Thyroid gland (tissue), 4 donors: Measurements from ENCODE around the gene CHEK1. TPM values are rescaled to one million over a fixed set of nuclear protein-coding genes. Genes with fewer than 3 reads are reported as not detected.

Source experiments
- DNase-seq, 2 donors: peaks; one replicate each; pipeline ENCODE4 v3.0.0-alpha.2; 2019
- H3K27ac ChIP-seq, 3 donors: fragments of 200-600 bp; sonication (generic); 1 replicate in 2 of 3; 2 replicates in 1 of 3; pipeline ENCODE4 v1.5.1; 2016 to 2019; ENCODE audit warnings: mild to moderate bottlenecking in 1 of 3, moderate library complexity in 1 of 3
- H3K27me3 ChIP-seq: fragments of 200-600 bp; sonication (generic); one replicate; pipeline ENCODE4 v1.5.1; 2019
- H3K36me3 ChIP-seq, 2 donors: fragments of 200-600 bp; sonication (generic); one replicate each; pipeline ENCODE4 v1.5.1; 2016 to 2019
- H3K4me1 ChIP-seq, 2 donors: fragments of 200-600 bp; sonication (generic); one replicate each; pipeline ENCODE4 v1.5.1; 2017 to 2019
- H3K4me3 ChIP-seq, 3 donors: fragments of 200-600 bp; sonication (generic); replicated peaks in 1 of 3; 1 replicate in 2 of 3; 2 replicates in 1 of 3; pipeline ENCODE4 v1.5.1; 2016; ENCODE audit warnings: mild to moderate bottlenecking in 1 of 3
- H3K9me3 ChIP-seq: fragments of 200-600 bp; sonication (generic); one replicate; pipeline ENCODE4 v1.5.1; 2017
- POLR2A ChIP-seq, 2 donors: fragments of 450-650 bp; IDR thresholded peaks; one replicate each; pipeline ENCODE4 v1.6.1; 2017; ENCODE audit warnings: antibody characterized with exemption in 2 of 2, mild to moderate bottlenecking in 2 of 2, moderate library complexity in 1 of 2
- WGBS, 2 donors: methylation state at CpG; one replicate each; pipeline ENCODE4 v1.1.5; 2017; 5-methylcytosine and 5-hydroxymethylcytosine counted together
- intact Hi-C: fragments of 100-400 bp; cut with DNase I; formaldehyde crosslinking; loops from one replicate; pipeline ENCODE4 v1.15.1; 2023
- total RNA-seq, 4 donors: library from RNA; depleted of rRNA; stranded (reverse); fragments of >200 nt; gene quantifications; one replicate each; pipeline ENCODE4 v1.2.3, GENCODE V29; 2016
- TF ChIP-seq, protein P1 (sequence below), 6 experiments: fragments of 200-600 bp in 3 of 6; fragments of 450-650 bp in 3 of 6; sonication (generic) in 3 of 6; IDR thresholded peaks; one replicate each; pipeline ENCODE4 v1.5.1; 2016 to 2019; ENCODE audit warnings: antibody characterized with exemption in 6 of 6, mild to moderate bottlenecking in 2 of 6, inconsistent platforms in 1 of 6, moderate library complexity in 1 of 6

The CHEK1 gene
- total RNA-seq, 4 donors from 2014 or later, result 0.78 to 3.4 (median 1.4) TPM

GRCh38 chr11:125662689-125663088 lies 37.7 kb downstream of the CHEK1 start:
- WGBS, 2 donors, result 94 to 96% methylated on average over 2 of the region's 2 CpGs
- no peak overlapping the region for H3K27ac ChIP-seq
- no peaks in the 10 kb centered on the region for H3K27me3 ChIP-seq
- TF ChIP-seq, protein P1, sequence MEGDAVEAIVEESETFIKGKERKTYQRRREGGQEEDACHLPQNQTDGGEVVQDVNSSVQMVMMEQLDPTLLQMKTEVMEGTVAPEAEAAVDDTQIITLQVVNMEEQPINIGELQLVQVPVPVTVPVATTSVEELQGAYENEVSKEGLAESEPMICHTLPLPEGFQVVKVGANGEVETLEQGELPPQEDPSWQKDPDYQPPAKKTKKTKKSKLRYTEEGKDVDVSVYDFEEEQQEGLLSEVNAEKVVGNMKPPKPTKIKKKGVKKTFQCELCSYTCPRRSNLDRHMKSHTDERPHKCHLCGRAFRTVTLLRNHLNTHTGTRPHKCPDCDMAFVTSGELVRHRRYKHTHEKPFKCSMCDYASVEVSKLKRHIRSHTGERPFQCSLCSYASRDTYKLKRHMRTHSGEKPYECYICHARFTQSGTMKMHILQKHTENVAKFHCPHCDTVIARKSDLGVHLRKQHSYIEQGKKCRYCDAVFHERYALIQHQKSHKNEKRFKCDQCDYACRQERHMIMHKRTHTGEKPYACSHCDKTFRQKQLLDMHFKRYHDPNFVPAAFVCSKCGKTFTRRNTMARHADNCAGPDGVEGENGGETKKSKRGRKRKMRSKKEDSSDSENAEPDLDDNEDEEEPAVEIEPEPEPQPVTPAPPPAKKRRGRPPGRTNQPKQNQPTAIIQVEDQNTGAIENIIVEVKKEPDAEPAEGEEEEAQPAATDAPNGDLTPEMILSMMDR (IDR thresholded peaks at IDR 0.05), result no peak
- no peak for TF ChIP-seq POLR2A (IDR thresholded peaks at IDR 0.05)
- H3K9me3 ChIP-seq, result no peaks in the 10 kb centered on the region
- no peak overlapping the region for H3K4me3 ChIP-seq
- no peaks in the 10 kb centered on the region for H3K4me1 ChIP-seq
- intact Hi-C loops, result no loop called here
- H3K36me3 ChIP-seq, result no peaks in the 10 kb centered on the region
- DNase-seq, result no peak

- H3K4me1 ChIP-seq, result no peaks in the 10 kb centered on the region
- no peaks in the 10 kb centered on the region for H3K27me3 ChIP-seq
- intact Hi-C loops, result no loop called here
- no peaks in the 10 kb centered on the region for H3K36me3 ChIP-seq
- TF ChIP-seq, protein P1 (IDR thresholded peaks at IDR 0.05), result no peak
- TF ChIP-seq POLR2A (IDR thresholded peaks at IDR 0.05), result no peak
- no peaks in the 10 kb centered on the region for H3K9me3 ChIP-seq
- DNase-seq, result no peak
- WGBS, 2 donors, result 97 to 98% methylated on average over 3 of the region's 3 CpGs
- H3K4me3 ChIP-seq, result no peak overlapping the region
- no peak overlapping the region for H3K27ac ChIP-seq
Observed at GRCh38 chr11:125663910-125664309, 38.9 kb downstream of the CHEK1 start.

GRCh38 chr11:125667151-125667550 lies 42.2 kb downstream of the CHEK1 start:
- DNase-seq, result no peak
- no peak overlapping the region for H3K27ac ChIP-seq
- H3K9me3 ChIP-seq, result no peaks in the 10 kb centered on the region
- H3K36me3 ChIP-seq, result no peaks in the 10 kb centered on the region
- intact Hi-C loops, result no loop called here
- no peak for TF ChIP-seq POLR2A (IDR thresholded peaks at IDR 0.05)
- TF ChIP-seq, protein P1 (IDR thresholded peaks at IDR 0.05), result no peak
- 98 to 99% methylated on average over 2 of the region's 2 CpGs for WGBS, 2 donors
- H3K27me3 ChIP-seq, result no peaks in the 10 kb centered on the region
- no peak overlapping the region for H3K4me3 ChIP-seq
- H3K4me1 ChIP-seq, result no peaks in the 10 kb centered on the region

- no peaks in the 10 kb centered on the region for H3K9me3 ChIP-seq
Observed at GRCh38 chr11:125670172-125670571, 45.2 kb downstream of the CHEK1 start.

DNA sequence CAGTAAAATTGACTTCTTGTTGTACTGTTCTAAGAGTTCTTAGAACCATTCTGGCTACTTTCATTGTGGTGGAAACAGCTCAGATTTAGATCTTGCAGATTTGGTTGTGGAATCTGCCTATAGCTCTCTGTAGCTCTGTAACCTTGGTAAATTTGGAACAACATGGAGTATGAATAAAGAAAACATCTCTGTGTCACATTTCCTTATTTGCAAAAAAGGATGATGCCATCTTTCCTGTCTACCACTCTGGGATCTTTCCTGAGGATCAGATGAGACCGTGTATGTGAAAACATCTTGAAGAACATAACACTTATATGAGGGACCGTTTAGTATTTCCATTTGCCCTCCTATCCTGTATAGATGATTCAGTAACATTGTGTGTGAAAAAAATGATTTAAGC lies 46.6 kb downstream of the CHEK1 start:
- Histone ChIP-seq H3K4me3 (no peak overlapping the region), H3K9me3 (no peaks in the 10 kb centered on the region), H3K36me3 (no peaks in the 10 kb centered on the region), H3K4me1 (no peaks in the 10 kb centered on the region), H3K27ac (no peak overlapping the region), H3K27me3 (no peaks in the 10 kb centered on the region)
- DNase-seq, result no peak
- WGBS, 2 donors, result 83 to 85% methylated on average over 2 of the region's 2 CpGs
- intact Hi-C loops, result no loop called here
- no peak for TF ChIP-seq POLR2A (IDR thresholded peaks at IDR 0.05)
- TF ChIP-seq, protein P1 (IDR thresholded peaks at IDR 0.05), result no peak

More at GRCh38 chr11:125670172-125670571, 45.2 kb downstream of the CHEK1 start:
- Histone ChIP-seq H3K36me3 (no peaks in the 10 kb centered on the region), H3K4me1 (no peaks in the 10 kb centered on the region), H3K27me3 (no peaks in the 10 kb centered on the region), H3K27ac (no peak overlapping the region), H3K4me3 (no peak overlapping the region)
- WGBS, 2 donors, result 98% methylated on average over 1 of the region's 1 CpG
- intact Hi-C loops, result no loop called here
- no peak for DNase-seq
- TF ChIP-seq, protein P1 (IDR thresholded peaks at IDR 0.05), result no peak
- TF ChIP-seq POLR2A (IDR thresholded peaks at IDR 0.05), result no peak
